GM23338 (cell line): ENCODE results near the gene RORC.

ENCODE experiments used
- CREB1 ChIP-seq: fragments of 250-450 bp; sonication (Bioruptor Pico); IDR thresholded peaks from 2 replicates; pipeline ENCODE4 v1.5.0; 2020; ENCODE audit warnings: low read depth, mild to moderate bottlenecking, moderate library complexity
- CTCF ChIP-seq, 2 experiments: fragments of 200-600 bp in 1 of 2; sonication (generic) in 1 of 2; conservative IDR thresholded peaks; 2 replicates each; pipeline versions ENCODE4 v1.5.1 to v1.6.1; 2016 to 2017; ENCODE audit warnings: antibody characterized with exemption in 2 of 2, low read depth in 2 of 2, mild to moderate bottlenecking in 2 of 2, moderate library complexity in 1 of 2
- EZH2 ChIP-seq: fragments of 200-600 bp; sonication (generic); IDR thresholded peaks from one replicate; pipeline ENCODE4 v1.8.0; 2017; ENCODE audit warnings: antibody characterized with exemption, mild to moderate bottlenecking, low read depth; ENCODE audit not compliant: unreplicated experiment
- POLR2AphosphoS5 ChIP-seq: IDR thresholded peaks from 2 replicates; pipeline ENCODE4 v1.6.1; 2016; ENCODE audit warnings: antibody characterized with exemption, low read depth
- REST ChIP-seq: IDR thresholded peaks from one replicate; pipeline ENCODE4 v1.6.1; 2018; ENCODE audit warnings: antibody characterized with exemption; ENCODE audit not compliant: unreplicated experiment
- ZNF114 ChIP-seq: fragments of 250-450 bp; sonication (Bioruptor Pico); IDR thresholded peaks from 2 replicates; pipeline ENCODE4 v1.5.0; 2020; ENCODE audit warnings: mild to moderate bottlenecking, moderate library complexity

GRCh38 chr1:151777317-151777716 lies 54.3 kb downstream of the RORC start:
- TF ChIP-seq POLR2AphosphoS5 (no peak), CTCF (conservative IDR thresholded peaks at IDR 0.05; ENCODE audit: low read depth in 2 of 2) (no peak), REST (no peak), EZH2 (no peak), ZNF114 (CRISPR knock-in tag) (no peak), CREB1 (CRISPR knock-in tag) (no peak)
